GM13976 (cell line): Measurements from ENCODE around the gene CERT1.

Source experiments
- DNase-seq: peaks from one replicate; pipeline ENCODE4 v3.0.0; 2012; ENCODE audit warnings: low spot score
- in situ Hi-C: fragments of 300-500 bp; cut with MboI; formaldehyde crosslinking; loops from one replicate; pipeline ENCODE4 v1.12.0; 2022; ENCODE audit warnings: low sequenced_read_pairs, mixed read lengths, inconsistent platforms; ENCODE audit not compliant: unreplicated experiment
- TF ChIP-seq, protein P1 (sequence below): IDR thresholded peaks from 2 replicates; pipeline ENCODE4 v1.5.1; 2012; ENCODE audit warnings: borderline replicate concordance, mild to moderate bottlenecking; ENCODE audit not compliant: insufficient read depth; ENCODE audit errors: extremely low read depth, missing control alignments, control extremely low read depth

Gene CERT1

DNA sequence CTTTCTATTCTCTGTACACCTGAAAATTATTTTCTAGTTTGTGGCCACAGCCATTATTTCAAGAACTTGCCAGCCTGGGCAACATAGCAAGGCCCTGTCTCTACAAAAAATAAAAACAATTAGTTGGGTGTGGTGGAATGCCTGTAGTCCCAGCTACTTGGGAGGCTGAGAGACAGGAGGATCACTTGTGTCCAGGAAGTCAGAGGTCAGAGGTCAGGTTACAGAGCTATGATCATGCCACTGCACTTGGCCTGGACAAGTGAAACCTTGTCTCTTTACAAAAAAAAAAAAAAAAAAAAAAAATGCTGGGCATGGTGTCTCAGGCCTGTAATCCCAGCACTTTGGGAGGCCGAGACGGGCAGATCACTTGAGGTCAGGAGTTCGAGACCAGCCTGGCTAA is 116.2 kb downstream of the CERT1 start:
- in situ Hi-C loops, result no loop called here
- DNase-seq, result no peak

DNA sequence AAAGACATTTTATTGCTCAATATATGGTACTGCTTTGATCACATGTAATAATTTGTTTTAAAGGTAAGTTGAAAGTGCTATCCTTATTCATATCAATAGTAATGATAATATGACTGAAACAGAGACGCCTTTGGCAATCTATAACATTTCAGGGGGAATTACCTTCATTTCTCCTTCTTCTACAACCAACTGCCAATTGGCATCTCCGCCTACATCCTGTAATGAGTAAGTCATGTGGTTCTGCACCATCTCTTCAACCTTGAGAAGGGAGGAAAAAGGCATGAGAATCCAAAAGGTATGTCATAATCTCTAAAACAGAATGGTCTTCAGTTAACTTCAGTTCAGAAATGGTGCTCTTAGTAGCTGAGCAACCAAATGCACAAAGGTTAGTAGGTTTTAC is 122.0 kb downstream of the CERT1 start:
- DNase-seq, result no peak
- TF ChIP-seq, protein P1, sequence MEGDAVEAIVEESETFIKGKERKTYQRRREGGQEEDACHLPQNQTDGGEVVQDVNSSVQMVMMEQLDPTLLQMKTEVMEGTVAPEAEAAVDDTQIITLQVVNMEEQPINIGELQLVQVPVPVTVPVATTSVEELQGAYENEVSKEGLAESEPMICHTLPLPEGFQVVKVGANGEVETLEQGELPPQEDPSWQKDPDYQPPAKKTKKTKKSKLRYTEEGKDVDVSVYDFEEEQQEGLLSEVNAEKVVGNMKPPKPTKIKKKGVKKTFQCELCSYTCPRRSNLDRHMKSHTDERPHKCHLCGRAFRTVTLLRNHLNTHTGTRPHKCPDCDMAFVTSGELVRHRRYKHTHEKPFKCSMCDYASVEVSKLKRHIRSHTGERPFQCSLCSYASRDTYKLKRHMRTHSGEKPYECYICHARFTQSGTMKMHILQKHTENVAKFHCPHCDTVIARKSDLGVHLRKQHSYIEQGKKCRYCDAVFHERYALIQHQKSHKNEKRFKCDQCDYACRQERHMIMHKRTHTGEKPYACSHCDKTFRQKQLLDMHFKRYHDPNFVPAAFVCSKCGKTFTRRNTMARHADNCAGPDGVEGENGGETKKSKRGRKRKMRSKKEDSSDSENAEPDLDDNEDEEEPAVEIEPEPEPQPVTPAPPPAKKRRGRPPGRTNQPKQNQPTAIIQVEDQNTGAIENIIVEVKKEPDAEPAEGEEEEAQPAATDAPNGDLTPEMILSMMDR, result no peak
- in situ Hi-C loops, result no loop called here

More for the DNA sequence above, 116.2 kb downstream of the CERT1 start:
- TF ChIP-seq, protein P1, result no peak

DNA sequence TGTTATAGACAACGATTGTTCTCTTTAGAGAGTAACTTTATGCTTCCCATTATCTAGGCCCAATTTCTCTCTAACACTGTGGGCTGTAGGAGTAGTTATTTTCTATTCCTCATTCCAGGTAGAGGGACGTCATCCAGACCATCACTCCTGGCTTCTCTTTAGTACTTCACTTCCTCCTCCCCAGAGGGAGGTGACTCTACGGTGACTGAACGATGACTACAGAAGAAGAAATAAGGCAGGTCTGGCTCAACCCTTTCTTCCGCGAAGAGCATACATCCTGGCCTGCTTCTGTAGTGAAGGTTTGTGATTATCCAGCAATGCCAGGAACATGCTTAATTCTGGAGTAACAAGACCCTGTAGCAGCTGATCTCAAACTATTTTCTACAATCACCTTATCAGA is 123.6 kb downstream of the CERT1 start:
- no peak for DNase-seq
- in situ Hi-C loops, result no loop called here

DNA sequence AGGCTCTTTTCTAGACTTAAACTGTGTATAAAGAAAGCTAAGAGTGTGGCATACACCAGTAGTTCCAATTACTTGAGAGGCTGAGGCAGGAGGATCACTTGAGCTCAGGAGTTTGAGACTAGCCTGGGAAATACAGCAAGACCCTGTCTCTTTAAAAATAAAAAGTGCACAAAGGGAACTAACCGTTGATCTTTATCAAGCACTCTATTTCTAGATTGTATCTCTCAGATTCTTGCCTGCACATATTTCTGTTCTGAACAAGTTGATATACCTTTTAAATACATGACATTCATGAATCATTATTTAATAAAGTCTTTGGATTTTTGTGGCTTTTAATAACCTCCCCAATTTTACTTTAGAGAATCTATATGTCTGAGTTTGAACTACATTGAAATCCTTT is 127.2 kb downstream of the CERT1 start:
- DNase-seq, result no peak
- in situ Hi-C loops, result no loop called here
- TF ChIP-seq, protein P1, result no peak

More for the DNA sequence above, 123.6 kb downstream of the CERT1 start:
- TF ChIP-seq, protein P1, result no peak

DNA sequence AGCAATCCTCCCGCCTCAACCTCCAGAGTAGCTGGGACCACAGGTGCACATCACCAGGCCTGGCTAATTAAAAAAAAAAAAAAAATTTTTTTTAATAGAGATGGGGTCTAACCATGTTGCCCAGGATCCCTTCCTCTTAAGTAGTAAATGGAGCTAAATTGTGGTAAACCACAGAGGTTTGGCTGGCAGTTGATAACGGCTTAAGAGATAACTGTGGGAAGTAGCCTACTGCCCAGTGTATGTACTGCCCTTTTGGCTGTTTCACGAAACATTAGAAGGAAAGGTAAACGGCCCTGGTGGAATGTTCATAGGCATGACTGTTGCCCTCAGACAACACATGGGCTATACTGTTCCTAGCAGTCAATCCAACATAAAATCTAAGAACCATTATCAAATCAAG is 130.0 kb downstream of the CERT1 start:
- no peak for DNase-seq
- TF ChIP-seq, protein P1, result no peak
- in situ Hi-C loops, result no loop called here

DNA sequence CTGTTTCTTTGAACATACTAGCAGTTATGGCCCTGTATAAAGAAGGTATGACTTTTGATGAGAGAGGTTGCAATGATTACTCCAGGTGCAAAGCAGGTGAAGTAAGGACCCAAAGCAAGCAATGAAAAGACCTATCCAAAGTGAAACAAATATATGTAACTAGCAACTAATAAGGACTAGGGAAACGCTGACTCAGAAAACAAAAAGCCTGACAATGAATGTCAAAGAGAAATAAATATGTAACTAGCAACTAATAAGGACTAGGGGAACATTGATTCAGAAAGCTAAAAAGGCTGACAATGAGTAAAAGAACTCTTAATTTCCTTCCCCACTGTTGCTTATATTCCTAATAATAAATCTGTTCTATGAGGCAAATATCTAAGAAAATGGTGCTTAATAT is 131.3 kb downstream of the CERT1 start:
- in situ Hi-C loops, result no loop called here
- DNase-seq, result no peak
- TF ChIP-seq, protein P1, result no peak

DNA sequence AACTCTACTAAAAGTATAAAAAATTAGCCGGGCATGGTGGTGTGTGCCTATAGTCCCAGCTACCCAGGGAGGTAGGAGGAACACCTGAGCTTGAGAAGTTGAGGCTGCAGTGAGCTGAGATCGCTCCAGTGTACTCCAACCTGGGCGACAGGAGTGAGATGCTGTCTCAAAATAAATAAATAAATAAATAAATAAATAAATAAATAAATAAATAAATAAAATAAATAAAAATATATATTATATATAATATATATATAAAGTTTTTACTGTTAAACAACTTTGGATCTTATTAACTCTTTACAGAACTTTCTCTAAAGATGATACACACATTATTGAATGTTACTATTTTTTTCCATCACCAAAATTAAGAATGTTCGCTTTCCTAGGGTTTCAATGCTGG is 136.0 kb downstream of the CERT1 start:
- TF ChIP-seq, protein P1, result no peak
- no peak for DNase-seq
- in situ Hi-C loops, result no loop called here
